ENCODE data around the gene TPD52L1.
A peak's percentile ranks its signal among the peaks of the same experiment; 100 is the strongest.

Gene TPD52L1

DNA sequence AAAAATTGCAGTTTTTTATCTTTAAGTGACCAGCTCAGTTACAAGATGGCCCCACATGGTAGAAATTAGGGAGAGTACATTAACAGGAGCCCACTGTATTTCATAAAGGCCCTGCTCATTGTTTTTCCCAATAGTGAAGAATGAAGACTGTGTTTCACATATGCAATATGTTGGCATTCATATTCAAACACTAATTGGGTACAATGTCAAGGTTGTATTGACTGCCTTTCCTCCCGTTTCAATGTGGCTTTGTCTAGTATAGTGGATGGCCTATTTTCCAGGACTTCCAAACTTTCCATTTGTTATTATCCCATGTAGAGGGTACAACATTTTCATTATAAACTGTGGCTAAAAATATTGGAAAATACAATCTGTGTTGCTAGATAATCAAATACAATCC lies 96.9 kb downstream of the TPD52L1 start:
- Histone ChIP-seq H3K9ac (ENCODE audit: low read depth in 1 of 2, low read length in 2 of 2) (no peak overlapping the region), H3K4me3 (ENCODE audit: low read length in 2 of 2) (no peak overlapping the region), H3K36me3 (ENCODE audit: control insufficient read depth in 2 of 2, insufficient read depth in 2 of 2, low read length in 2 of 2) (no peaks in the 10 kb centered on the region), H3K9me3 (ENCODE audit: control insufficient read depth in 2 of 2, low read length in 2 of 2) (no peaks in the 10 kb centered on the region), H3K27ac (ENCODE audit: low read depth in 2 of 2, low read length in 2 of 2) (no peak overlapping the region), H3K4me1 (ENCODE audit: control insufficient read depth in 2 of 2, insufficient read depth in 2 of 2, low read length in 2 of 2) (peaks cover 2 to 5% of the 10 kb centered on the region in 2 donors), H3K27me3 (ENCODE audit: control insufficient read depth in 2 of 2, insufficient read depth in 2 of 2, low read length in 2 of 2) (no peaks in the 10 kb centered on the region)

DNA sequence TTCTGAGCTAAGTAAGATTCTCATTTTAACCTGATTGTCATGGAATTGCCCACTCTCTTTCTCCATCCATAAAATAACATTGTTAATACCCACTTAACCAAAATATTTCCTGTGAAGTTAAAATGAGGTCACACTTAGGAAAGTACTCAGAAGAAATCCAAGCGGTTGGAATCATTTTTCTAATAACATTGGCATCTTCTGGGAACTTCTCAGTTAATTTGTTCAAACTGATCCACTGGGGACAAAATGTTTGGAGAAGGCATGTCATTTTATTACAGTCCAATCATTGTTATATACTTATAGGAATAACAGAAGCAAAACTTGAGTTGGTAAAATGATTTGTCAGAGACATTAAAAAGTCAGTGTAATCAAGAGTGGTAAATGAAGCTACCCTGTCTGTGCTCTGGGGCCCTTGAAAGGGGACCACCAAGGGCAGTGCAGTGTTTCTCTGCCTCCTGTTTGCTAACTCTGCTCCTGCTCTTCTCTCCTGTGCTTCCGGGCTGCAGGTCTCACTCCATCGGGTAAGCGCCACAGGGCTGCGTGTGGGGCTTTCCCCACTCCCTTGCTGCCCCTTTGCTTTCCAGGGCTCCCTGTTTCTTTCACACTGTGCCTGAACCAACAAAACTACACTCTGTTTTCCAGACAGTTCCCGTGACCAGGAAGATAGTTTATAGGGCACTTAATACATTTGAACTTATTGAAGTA lies 98.1 kb downstream of the TPD52L1 start:
- H3K4me3 ChIP-seq (ENCODE audit: low read length in 2 of 2): peak overlapping the region in 1 of 2 donors; percentile 10
- no peaks in the 10 kb centered on the region for H3K27me3 ChIP-seq (ENCODE audit: control insufficient read depth in 2 of 2, insufficient read depth in 2 of 2, low read length in 2 of 2)
- H3K27ac ChIP-seq (ENCODE audit: low read depth in 2 of 2, low read length in 2 of 2): no peak overlapping the region
- no peak overlapping the region for H3K9ac ChIP-seq (ENCODE audit: low read depth in 1 of 2, low read length in 2 of 2)
- H3K4me1 ChIP-seq (ENCODE audit: control insufficient read depth in 2 of 2, insufficient read depth in 2 of 2, low read length in 2 of 2): no peaks in the 10 kb centered on the region
- no peaks in the 10 kb centered on the region for H3K36me3 ChIP-seq (ENCODE audit: control insufficient read depth in 2 of 2, insufficient read depth in 2 of 2, low read length in 2 of 2)
- H3K9me3 ChIP-seq (ENCODE audit: control insufficient read depth in 2 of 2, low read length in 2 of 2): no peaks in the 10 kb centered on the region

- no peak overlapping the region for H3K27ac ChIP-seq (ENCODE audit: low read depth in 2 of 2, low read length in 2 of 2)
- no peak overlapping the region for H3K4me3 ChIP-seq (ENCODE audit: low read length in 2 of 2)
- no peaks in the 10 kb centered on the region for H3K27me3 ChIP-seq (ENCODE audit: control insufficient read depth in 2 of 2, insufficient read depth in 2 of 2, low read length in 2 of 2)
- no peaks in the 10 kb centered on the region for H3K4me1 ChIP-seq (ENCODE audit: control insufficient read depth in 2 of 2, insufficient read depth in 2 of 2, low read length in 2 of 2)
- no peaks in the 10 kb centered on the region for H3K36me3 ChIP-seq (ENCODE audit: control insufficient read depth in 2 of 2, insufficient read depth in 2 of 2, low read length in 2 of 2)
- no peaks in the 10 kb centered on the region for H3K9me3 ChIP-seq (ENCODE audit: control insufficient read depth in 2 of 2, low read length in 2 of 2)
- H3K9ac ChIP-seq (ENCODE audit: low read depth in 1 of 2, low read length in 2 of 2): no peak overlapping the region
These were observed 99.3 kb downstream of the TPD52L1 start for GRCh38 chr6:125252891-125253290.

GRCh38 chr6:125253881-125254280 lies 100.3 kb downstream of the TPD52L1 start:
- Histone ChIP-seq H3K9me3 (ENCODE audit: control insufficient read depth in 2 of 2, low read length in 2 of 2) (no peaks in the 10 kb centered on the region), H3K9ac (ENCODE audit: low read depth in 1 of 2, low read length in 2 of 2) (no peak overlapping the region), H3K27me3 (ENCODE audit: control insufficient read depth in 2 of 2, insufficient read depth in 2 of 2, low read length in 2 of 2) (no peaks in the 10 kb centered on the region), H3K4me1 (ENCODE audit: control insufficient read depth in 2 of 2, insufficient read depth in 2 of 2, low read length in 2 of 2) (no peaks in the 10 kb centered on the region), H3K27ac (ENCODE audit: low read depth in 2 of 2, low read length in 2 of 2) (no peak overlapping the region), H3K36me3 (ENCODE audit: control insufficient read depth in 2 of 2, insufficient read depth in 2 of 2, low read length in 2 of 2) (no peaks in the 10 kb centered on the region), H3K4me3 (ENCODE audit: low read length in 2 of 2) (no peak overlapping the region)

DNA sequence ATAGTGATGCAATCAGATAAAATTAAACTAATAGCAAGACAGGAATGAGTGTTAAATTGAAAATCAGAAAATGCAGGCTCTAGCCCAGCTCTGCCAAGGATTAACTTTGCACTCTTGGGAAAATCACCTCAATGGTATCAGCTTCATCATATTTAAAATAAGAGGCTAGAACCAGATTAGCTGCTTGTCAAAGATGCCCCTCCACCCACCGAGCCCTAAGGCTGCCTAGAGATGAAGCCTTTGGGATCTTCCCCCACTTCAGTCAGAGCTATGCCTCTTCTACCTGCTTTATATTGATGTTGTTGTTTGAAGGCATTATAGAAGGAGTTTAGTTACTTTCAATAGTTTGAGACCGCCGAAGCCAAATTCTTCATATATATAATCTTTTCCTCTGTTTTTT lies 100.7 kb downstream of the TPD52L1 start:
- H3K9ac ChIP-seq (ENCODE audit: low read depth in 1 of 2, low read length in 2 of 2): no peak overlapping the region
- no peak overlapping the region for H3K27ac ChIP-seq (ENCODE audit: low read depth in 2 of 2, low read length in 2 of 2)
- no peaks in the 10 kb centered on the region for H3K9me3 ChIP-seq (ENCODE audit: control insufficient read depth in 2 of 2, low read length in 2 of 2)
- H3K27me3 ChIP-seq (ENCODE audit: control insufficient read depth in 2 of 2, insufficient read depth in 2 of 2, low read length in 2 of 2): no peaks in the 10 kb centered on the region
- no peaks in the 10 kb centered on the region for H3K36me3 ChIP-seq (ENCODE audit: control insufficient read depth in 2 of 2, insufficient read depth in 2 of 2, low read length in 2 of 2)
- no peak overlapping the region for H3K4me3 ChIP-seq (ENCODE audit: low read length in 2 of 2)
- H3K4me1 ChIP-seq (ENCODE audit: control insufficient read depth in 2 of 2, insufficient read depth in 2 of 2, low read length in 2 of 2): no peaks in the 10 kb centered on the region

GRCh38 chr6:125255201-125255600 lies 101.6 kb downstream of the TPD52L1 start:
- H3K4me1 ChIP-seq (ENCODE audit: control insufficient read depth in 2 of 2, insufficient read depth in 2 of 2, low read length in 2 of 2): no peaks in the 10 kb centered on the region
- H3K9me3 ChIP-seq (ENCODE audit: control insufficient read depth in 2 of 2, low read length in 2 of 2): no peaks in the 10 kb centered on the region
- no peaks in the 10 kb centered on the region for H3K36me3 ChIP-seq (ENCODE audit: control insufficient read depth in 2 of 2, insufficient read depth in 2 of 2, low read length in 2 of 2)
- H3K27ac ChIP-seq (ENCODE audit: low read depth in 2 of 2, low read length in 2 of 2): no peak overlapping the region
- no peak overlapping the region for H3K9ac ChIP-seq (ENCODE audit: low read depth in 1 of 2, low read length in 2 of 2)
- no peak overlapping the region for H3K4me3 ChIP-seq (ENCODE audit: low read length in 2 of 2)
- no peaks in the 10 kb centered on the region for H3K27me3 ChIP-seq (ENCODE audit: control insufficient read depth in 2 of 2, insufficient read depth in 2 of 2, low read length in 2 of 2)

GRCh38 chr6:125257351-125257750 lies 103.8 kb downstream of the TPD52L1 start:
- Histone ChIP-seq H3K27ac (ENCODE audit: low read depth in 2 of 2, low read length in 2 of 2) (no peak overlapping the region), H3K9me3 (ENCODE audit: control insufficient read depth in 2 of 2, low read length in 2 of 2) (no peaks in the 10 kb centered on the region), H3K4me3 (ENCODE audit: low read length in 2 of 2) (no peak overlapping the region), H3K27me3 (ENCODE audit: control insufficient read depth in 2 of 2, insufficient read depth in 2 of 2, low read length in 2 of 2) (no peaks in the 10 kb centered on the region), H3K36me3 (ENCODE audit: control insufficient read depth in 2 of 2, insufficient read depth in 2 of 2, low read length in 2 of 2) (no peaks in the 10 kb centered on the region), H3K9ac (ENCODE audit: low read depth in 1 of 2, low read length in 2 of 2) (no peak overlapping the region), H3K4me1 (ENCODE audit: control insufficient read depth in 2 of 2, insufficient read depth in 2 of 2, low read length in 2 of 2) (no peaks in the 10 kb centered on the region)

DNA sequence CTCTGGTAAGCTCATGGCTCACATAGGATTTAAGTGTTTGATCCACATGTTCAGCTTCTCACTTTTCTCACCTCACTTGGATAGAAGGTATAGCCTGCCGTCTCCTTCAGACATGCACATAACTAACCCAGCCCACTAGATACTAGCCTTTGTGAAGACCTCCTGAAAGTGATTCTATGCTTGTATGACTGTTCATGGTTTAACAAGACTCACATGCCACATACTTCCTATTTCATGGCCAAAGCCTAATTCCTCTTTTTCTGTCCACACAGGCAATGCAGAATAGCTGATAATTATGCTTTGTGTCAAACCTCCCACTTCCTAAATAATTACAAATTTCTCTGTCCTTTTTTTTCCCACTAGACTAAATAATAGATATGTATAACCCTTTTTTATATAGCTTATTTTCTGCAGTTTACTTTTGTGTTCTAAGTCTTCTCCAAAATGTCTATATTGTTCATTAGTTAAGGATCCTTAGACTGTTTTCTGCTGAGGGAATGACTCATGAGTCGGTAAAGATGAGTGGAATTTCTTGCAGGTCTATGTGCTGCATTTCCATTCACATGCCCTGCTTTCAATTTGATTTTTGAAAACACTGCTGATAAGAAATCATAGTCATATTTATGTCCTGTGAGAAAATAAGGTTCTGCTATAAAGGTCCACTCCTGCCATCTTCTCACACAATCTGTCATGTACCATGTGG lies 105.2 kb downstream of the TPD52L1 start:
- H3K9ac ChIP-seq (ENCODE audit: low read depth in 1 of 2, low read length in 2 of 2): no peak overlapping the region
- H3K27ac ChIP-seq (ENCODE audit: low read depth in 2 of 2, low read length in 2 of 2): no peak overlapping the region
- H3K4me1 ChIP-seq (ENCODE audit: control insufficient read depth in 2 of 2, insufficient read depth in 2 of 2, low read length in 2 of 2): no peaks in the 10 kb centered on the region
- no peak overlapping the region for H3K4me3 ChIP-seq (ENCODE audit: low read length in 2 of 2)
- no peaks in the 10 kb centered on the region for H3K36me3 ChIP-seq (ENCODE audit: control insufficient read depth in 2 of 2, insufficient read depth in 2 of 2, low read length in 2 of 2)
- H3K9me3 ChIP-seq (ENCODE audit: control insufficient read depth in 2 of 2, low read length in 2 of 2): no peaks in the 10 kb centered on the region
- H3K27me3 ChIP-seq (ENCODE audit: control insufficient read depth in 2 of 2, insufficient read depth in 2 of 2, low read length in 2 of 2): no peaks in the 10 kb centered on the region

DNA sequence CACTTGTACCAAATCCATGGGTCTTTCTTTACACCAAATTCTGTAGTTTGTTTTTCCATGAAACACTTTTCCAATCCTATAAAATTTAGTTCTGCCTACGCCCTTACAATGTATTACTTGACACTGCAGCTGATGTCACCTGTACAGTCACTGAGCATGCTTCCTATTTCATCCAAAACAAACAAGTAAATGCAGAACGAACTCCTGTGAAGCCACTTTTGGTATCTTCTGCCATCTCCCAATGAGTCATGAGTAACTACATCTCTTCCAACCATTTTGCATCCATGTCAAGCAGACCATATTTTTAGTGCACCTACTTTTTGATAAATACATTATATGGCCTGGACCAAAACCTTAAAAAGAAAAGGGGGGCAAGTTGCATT lies 105.8 kb downstream of the TPD52L1 start:
- Histone ChIP-seq H3K27me3 (ENCODE audit: control insufficient read depth in 2 of 2, insufficient read depth in 2 of 2, low read length in 2 of 2) (no peaks in the 10 kb centered on the region), H3K27ac (ENCODE audit: low read depth in 2 of 2, low read length in 2 of 2) (no peak overlapping the region), H3K9me3 (ENCODE audit: control insufficient read depth in 2 of 2, low read length in 2 of 2) (no peaks in the 10 kb centered on the region), H3K36me3 (ENCODE audit: control insufficient read depth in 2 of 2, insufficient read depth in 2 of 2, low read length in 2 of 2) (peaks cover 0 to 1% of the 10 kb centered on the region in 2 donors), H3K9ac (ENCODE audit: low read depth in 1 of 2, low read length in 2 of 2) (no peak overlapping the region), H3K4me1 (ENCODE audit: control insufficient read depth in 2 of 2, insufficient read depth in 2 of 2, low read length in 2 of 2) (no peaks in the 10 kb centered on the region), H3K4me3 (ENCODE audit: low read length in 2 of 2) (no peak overlapping the region)

- H3K27ac ChIP-seq (ENCODE audit: low read depth in 2 of 2, low read length in 2 of 2): no peak overlapping the region
- no peak overlapping the region for H3K4me3 ChIP-seq (ENCODE audit: low read length in 2 of 2)
- H3K4me1 ChIP-seq (ENCODE audit: control insufficient read depth in 2 of 2, insufficient read depth in 2 of 2, low read length in 2 of 2): no peaks in the 10 kb centered on the region
- peaks cover 0 to 2% of the 10 kb centered on the region in 2 donors for H3K36me3 ChIP-seq (ENCODE audit: control insufficient read depth in 2 of 2, insufficient read depth in 2 of 2, low read length in 2 of 2)
- no peaks in the 10 kb centered on the region for H3K27me3 ChIP-seq (ENCODE audit: control insufficient read depth in 2 of 2, insufficient read depth in 2 of 2, low read length in 2 of 2)
- H3K9me3 ChIP-seq (ENCODE audit: control insufficient read depth in 2 of 2, low read length in 2 of 2): no peaks in the 10 kb centered on the region
- no peak overlapping the region for H3K9ac ChIP-seq (ENCODE audit: low read depth in 1 of 2, low read length in 2 of 2)
These were observed 108.7 kb downstream of the TPD52L1 start for GRCh38 chr6:125262016-125263013.
